ENCODE results near the gene CALU.

The CALU gene

GRCh38 chr7:128735436-128735835 is 3.7 kb upstream of the CALU start:
- H3K4me3 ChIP-seq (ENCODE audit: low read depth, low read length) = no peak overlapping the region
- no peak for DNase-seq (ENCODE audit: low read depth, low spot score)
- in situ Hi-C loops (cut with HindIII; ENCODE audit: low sequenced_read_pairs) = no loop called here
- no peak for TF ChIP-seq CTCF (IDR thresholded peaks at IDR 0.05; ENCODE audit: low read depth, low read length)

- no peak for DNase-seq (ENCODE audit: low read depth, low spot score)
- in situ Hi-C loops (cut with HindIII; ENCODE audit: low sequenced_read_pairs) = no loop called here
- no peak overlapping the region for H3K4me3 ChIP-seq (ENCODE audit: low read depth, low read length)
- no peak for TF ChIP-seq CTCF (IDR thresholded peaks at IDR 0.05; ENCODE audit: low read depth, low read length)
Observed at GRCh38 chr7:128737441-128737840, 1.7 kb upstream of the CALU start.

- no peak overlapping the region for H3K4me3 ChIP-seq (ENCODE audit: low read depth, low read length)
- DNase-seq (ENCODE audit: low read depth, low spot score) = peak; percentile 58
- no peak for TF ChIP-seq CTCF (IDR thresholded peaks at IDR 0.05; ENCODE audit: low read depth, low read length)
- in situ Hi-C loops (cut with HindIII; ENCODE audit: low sequenced_read_pairs) = no loop called here
Observed at GRCh38 chr7:128737867-128738385, 1.2 kb upstream of the CALU start.

GRCh38 chr7:128738570-128739047 is 550 bp upstream of the CALU start:
- H3K4me3 ChIP-seq (ENCODE audit: low read depth, low read length) = peak overlapping the region; percentile 97
- in situ Hi-C loops (cut with HindIII; ENCODE audit: low sequenced_read_pairs) = no loop called here
- DNase-seq (ENCODE audit: low read depth, low spot score) = no peak
- no peak for TF ChIP-seq CTCF (IDR thresholded peaks at IDR 0.05; ENCODE audit: low read depth, low read length)

GRCh38 chr7:128739990-128740682 is 977 bp downstream of the CALU start:
- no peak for TF ChIP-seq CTCF (IDR thresholded peaks at IDR 0.05; ENCODE audit: low read depth, low read length)
- in situ Hi-C loops (cut with HindIII; ENCODE audit: low sequenced_read_pairs) = no loop called here
- DNase-seq (ENCODE audit: low read depth, low spot score) = peak; percentile 18
- peak overlapping the region; percentile 97 for H3K4me3 ChIP-seq (ENCODE audit: low read depth, low read length)

GRCh38 chr7:128740996-128741395 is 1.8 kb downstream of the CALU start:
- in situ Hi-C loops (cut with HindIII; ENCODE audit: low sequenced_read_pairs) = no loop called here
- DNase-seq (ENCODE audit: low read depth, low spot score) = peak; percentile 46
- no peak for TF ChIP-seq CTCF (IDR thresholded peaks at IDR 0.05; ENCODE audit: low read depth, low read length)
- peak overlapping the region; percentile 97 for H3K4me3 ChIP-seq (ENCODE audit: low read depth, low read length)
